ENCODE results near the gene RFXAP. TPM values are rescaled to one million over a fixed set of nuclear protein-coding genes. Genes with fewer than 3 reads are reported as not detected.

Gene RFXAP
- total RNA-seq, 1 experiment from 2014 or later, result 4.4 TPM

GRCh38 chr13:36815062-36815461, 4.0 kb upstream of the RFXAP start:
- POLR2A ChIA-PET, result no interaction called here
- Histone ChIP-seq H3K9me2 (ENCODE audit: insufficient read depth) (no peaks in the 10 kb centered on the region), H3K4me1 (ENCODE audit: control insufficient read depth in 1 of 2, insufficient read depth in 2 of 2, low read length in 2 of 2) (peaks cover 0 to 14% of the 10 kb centered on the region in 2 experiments; a peak in 3 of 4 replicates), H3K4me3 (replicated peaks in 1 of 2; ENCODE audit: low read depth in 1 of 2, low read length in 2 of 2) (no peak overlapping the region), H3K36me3 (ENCODE audit: control insufficient read depth in 1 of 2, insufficient read depth in 2 of 2, low read length in 2 of 2) (no peaks in the 10 kb centered on the region), H4K20me1 (ENCODE audit: insufficient read depth) (no peaks in the 10 kb centered on the region), H3K27me3 (ENCODE audit: insufficient read depth, low read length) (no peaks in the 10 kb centered on the region), H3K79me2 (ENCODE audit: insufficient read depth, low read length) (peaks cover 8% of the 10 kb centered on the region), H3K9ac (ENCODE audit: low read length) (no peak overlapping the region), H3K4me2 (ENCODE audit: low read length) (no peak overlapping the region), H3K9me3 (ENCODE audit: control insufficient read depth in 1 of 2, insufficient read depth in 1 of 2, low read depth in 1 of 2, low read length in 2 of 2) (no peaks in the 10 kb centered on the region), H3K27ac (ENCODE audit: low read depth, low read length) (no peak overlapping the region), H2AFZ (ENCODE audit: low read depth, low read length, poor library complexity, severe bottlenecking) (no peak overlapping the region)
- intact Hi-C loops (cut with micrococcal nuclease), result no loop called here
- DNase-seq (ENCODE audit: low read depth, low spot score) (peak; percentile 16), ATAC-seq (peak; percentile 30)
- CTCF ChIA-PET, result interaction anchor here (0.7 to 1.3 kb wide), 2 partner anchors 26 to 167 kb away, joined by 3 read pairs; no protein-coding TSS in a partner anchor
- BruUV-seq (replicated peaks), result no TSS peak
- RAD21 ChIA-PET (ENCODE audit: low non-redundant PET in 1 of 2, low total read pairs in 2 of 2, uncharacterized antibody in 2 of 2, unreplicated experiment in 2 of 2), result no interaction called here
- TF ChIP-seq POLR2AphosphoS5 (IDR thresholded peaks at IDR 0.05; ENCODE audit: low read depth, low read length) (no peak), RAD21 (IDR thresholded peaks at IDR 0.05; ENCODE audit: low read depth) (peak; percentile 6; the same call in 1 of the 2 replicates), CTCF (IDR thresholded peaks at IDR 0.05 in 2 of 3, conservative IDR thresholded peaks at IDR 0.05 in 1 of 3; ENCODE audit: borderline replicate concordance in 1 of 3, insufficient read depth in 1 of 3, low read depth in 2 of 3, low read length in 2 of 3) (peak in 2 of 3 experiments; percentile 43 to 49; a peak in 4 of 6 replicates), SRF (IDR thresholded peaks at IDR 0.05; ENCODE audit: low read depth) (no peak), FOSL1 (IDR thresholded peaks at IDR 0.05; ENCODE audit: low read depth) (no peak)

DNA sequence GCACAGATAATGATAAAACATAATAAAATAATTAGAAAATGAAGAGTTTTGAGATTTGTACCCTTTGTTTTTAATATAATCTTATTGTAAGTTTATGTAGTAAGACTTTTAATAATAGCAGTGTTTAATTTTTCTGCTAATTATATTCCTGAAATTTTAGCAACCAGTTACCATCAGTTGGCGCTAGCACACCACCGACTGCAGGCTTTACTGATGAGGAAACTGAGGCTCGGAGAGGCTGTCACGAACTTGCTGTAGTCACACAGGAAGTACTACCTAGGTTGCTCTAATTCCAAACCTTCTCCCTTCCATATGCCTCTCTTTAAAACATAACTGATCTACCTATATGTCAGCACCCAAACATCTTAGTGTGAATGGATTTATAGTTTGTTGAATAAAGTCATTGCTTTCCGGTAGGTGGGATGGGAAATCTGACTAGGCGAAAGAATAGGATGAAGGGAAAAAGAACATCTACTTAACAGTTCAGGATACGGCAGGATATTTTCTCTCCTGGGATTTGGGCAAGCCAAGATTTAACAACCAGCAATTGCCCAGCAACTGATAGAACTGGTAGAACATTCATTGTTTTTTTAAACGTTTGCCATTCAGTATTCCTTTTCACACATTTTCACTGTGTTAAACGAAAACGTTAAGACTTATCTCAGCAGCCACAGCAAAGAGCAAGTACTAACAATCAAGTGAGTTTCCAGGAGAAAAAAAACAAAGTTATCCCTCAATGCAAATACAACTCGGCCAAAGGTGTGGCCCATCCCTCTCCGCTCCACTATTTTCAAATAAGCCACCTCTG, 822 bp upstream of the RFXAP start:
- no peaks in the 10 kb centered on the region for H3K36me3 ChIP-seq (ENCODE audit: control insufficient read depth in 1 of 2, insufficient read depth in 2 of 2, low read length in 2 of 2)
- POLR2A ChIA-PET, result no interaction called here
- CTCF ChIA-PET, result no interaction called here
- H4K20me1 ChIP-seq (ENCODE audit: insufficient read depth), result no peaks in the 10 kb centered on the region
- DNase-seq (ENCODE audit: low read depth, low spot score), result no peak
- H3K9me3 ChIP-seq (ENCODE audit: control insufficient read depth in 1 of 2, insufficient read depth in 1 of 2, low read depth in 1 of 2, low read length in 2 of 2), result no peaks in the 10 kb centered on the region
- peak overlapping the region; percentile 96 for H3K4me2 ChIP-seq (ENCODE audit: low read length)
- peak overlapping the region; percentile 72 to 81 for H3K4me3 ChIP-seq (replicated peaks in 1 of 2; ENCODE audit: low read depth in 1 of 2, low read length in 2 of 2)
- H3K27ac ChIP-seq (ENCODE audit: low read depth, low read length), result no peak overlapping the region
- peaks cover 3 to 21% of the 10 kb centered on the region in 2 experiments; a peak in 3 of 4 replicates for H3K4me1 ChIP-seq (ENCODE audit: control insufficient read depth in 1 of 2, insufficient read depth in 2 of 2, low read length in 2 of 2)
- intact Hi-C loops (cut with micrococcal nuclease), result no loop called here
- H3K27me3 ChIP-seq (ENCODE audit: insufficient read depth, low read length), result no peaks in the 10 kb centered on the region
- H3K79me2 ChIP-seq (ENCODE audit: insufficient read depth, low read length), result peaks cover 39% of the 10 kb centered on the region
- H3K9me2 ChIP-seq (ENCODE audit: insufficient read depth), result no peaks in the 10 kb centered on the region
- no TSS peak for BruUV-seq (replicated peaks)
- H2AFZ ChIP-seq (ENCODE audit: low read depth, low read length, poor library complexity, severe bottlenecking), result peak overlapping the region; percentile 97
- no peak overlapping the region for H3K9ac ChIP-seq (ENCODE audit: low read length)
- RAD21 ChIA-PET (ENCODE audit: low non-redundant PET in 1 of 2, low total read pairs in 2 of 2, uncharacterized antibody in 2 of 2, unreplicated experiment in 2 of 2), result no interaction called here
- no peak for ATAC-seq
- TF ChIP-seq, protein P1, sequence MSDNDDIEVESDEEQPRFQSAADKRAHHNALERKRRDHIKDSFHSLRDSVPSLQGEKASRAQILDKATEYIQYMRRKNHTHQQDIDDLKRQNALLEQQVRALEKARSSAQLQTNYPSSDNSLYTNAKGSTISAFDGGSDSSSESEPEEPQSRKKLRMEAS (IDR thresholded peaks at IDR 0.05), result no peak
- TF ChIP-seq, protein P2, sequence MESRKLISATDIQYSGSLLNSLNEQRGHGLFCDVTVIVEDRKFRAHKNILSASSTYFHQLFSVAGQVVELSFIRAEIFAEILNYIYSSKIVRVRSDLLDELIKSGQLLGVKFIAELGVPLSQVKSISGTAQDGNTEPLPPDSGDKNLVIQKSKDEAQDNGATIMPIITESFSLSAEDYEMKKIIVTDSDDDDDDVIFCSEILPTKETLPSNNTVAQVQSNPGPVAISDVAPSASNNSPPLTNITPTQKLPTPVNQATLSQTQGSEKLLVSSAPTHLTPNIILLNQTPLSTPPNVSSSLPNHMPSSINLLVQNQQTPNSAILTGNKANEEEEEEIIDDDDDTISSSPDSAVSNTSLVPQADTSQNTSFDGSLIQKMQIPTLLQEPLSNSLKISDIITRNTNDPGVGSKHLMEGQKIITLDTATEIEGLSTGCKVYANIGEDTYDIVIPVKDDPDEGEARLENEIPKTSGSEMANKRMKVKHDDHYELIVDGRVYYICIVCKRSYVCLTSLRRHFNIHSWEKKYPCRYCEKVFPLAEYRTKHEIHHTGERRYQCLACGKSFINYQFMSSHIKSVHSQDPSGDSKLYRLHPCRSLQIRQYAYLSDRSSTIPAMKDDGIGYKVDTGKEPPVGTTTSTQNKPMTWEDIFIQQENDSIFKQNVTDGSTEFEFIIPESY (IDR thresholded peaks at IDR 0.05; ENCODE audit: extremely low read depth, insufficient replicate concordance, low read length), result no peak
- TF ChIP-seq ZNF274 (IDR thresholded peaks at IDR 0.05; ENCODE audit: low read depth, low read length) (no peak), JUND (IDR thresholded peaks at IDR 0.05) (no peak), TCF7L2 (IDR thresholded peaks at IDR 0.05; ENCODE audit: borderline replicate concordance, extremely low read depth, insufficient read depth, insufficient read length) (no peak), ZFX (IDR thresholded peaks at IDR 0.05) (no peak), EGR1 (IDR thresholded peaks at IDR 0.05; ENCODE audit: low read depth) (no peak)
- TF ChIP-seq, protein P3, sequence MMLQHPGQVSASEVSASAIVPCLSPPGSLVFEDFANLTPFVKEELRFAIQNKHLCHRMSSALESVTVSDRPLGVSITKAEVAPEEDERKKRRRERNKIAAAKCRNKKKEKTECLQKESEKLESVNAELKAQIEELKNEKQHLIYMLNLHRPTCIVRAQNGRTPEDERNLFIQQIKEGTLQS (IDR thresholded peaks at IDR 0.05), result no peak

Measured in HCT116 (cell line).